ENCODE results near the gene SMARCD3.

The SMARCD3 gene

DNA sequence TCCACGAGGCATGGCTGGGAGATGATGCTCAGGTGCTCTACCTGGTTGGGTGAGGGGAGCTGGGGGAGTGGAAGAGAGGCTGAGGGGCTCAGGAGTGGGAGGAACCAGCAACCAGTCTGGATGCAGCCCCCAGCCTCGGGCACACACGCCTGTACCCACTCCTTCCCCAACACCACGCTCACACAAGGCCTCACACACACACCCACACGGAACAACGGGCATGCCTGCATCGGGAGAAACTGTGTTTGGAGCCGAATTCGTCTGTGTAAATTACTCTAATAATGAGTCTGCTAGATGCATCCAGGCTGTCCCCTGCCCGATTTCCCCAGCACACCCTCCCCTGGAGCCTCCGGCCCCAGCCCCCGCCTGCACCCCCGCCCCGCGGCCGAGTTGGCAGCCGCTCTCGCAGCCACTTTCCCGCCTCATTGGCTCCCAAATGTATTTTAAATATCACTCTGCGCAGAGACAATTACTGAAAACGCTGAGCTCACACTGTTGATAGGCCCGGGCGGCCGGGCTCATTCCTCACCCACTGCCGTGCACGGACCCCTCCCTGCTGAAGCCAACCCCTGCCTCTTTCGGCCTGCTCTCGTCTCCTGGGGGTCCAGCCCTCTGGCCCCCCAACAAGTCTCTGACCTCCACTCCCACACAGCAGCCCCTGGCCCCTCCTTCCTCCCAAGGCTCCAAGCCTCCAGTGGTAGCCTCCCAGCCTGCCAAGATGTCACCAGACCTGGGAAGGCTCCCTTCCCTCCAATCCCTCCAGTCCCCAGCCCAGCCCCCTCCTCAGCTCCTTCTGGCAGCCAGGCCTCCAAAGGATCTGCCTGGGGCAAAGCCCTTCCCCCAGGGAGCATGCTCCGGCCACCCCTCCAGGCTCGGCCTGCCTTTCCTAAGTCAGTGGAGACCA lies 49.3 kb downstream of the SMARCD3 start:
- Histone ChIP-seq H3K4me3 (ENCODE audit: low read length) (no peak overlapping the region), H3K9me3 (ENCODE audit: low read length) (no peaks in the 10 kb centered on the region), H3K27me3 (ENCODE audit: insufficient read depth, low read length) (peaks cover 58% of the 10 kb centered on the region), H3K4me1 (ENCODE audit: insufficient read depth, low read length) (no peaks in the 10 kb centered on the region), H2AFZ (ENCODE audit: low read depth, low read length) (no peak overlapping the region), H3K36me3 (ENCODE audit: insufficient read depth, low read length) (no peaks in the 10 kb centered on the region)

DNA sequence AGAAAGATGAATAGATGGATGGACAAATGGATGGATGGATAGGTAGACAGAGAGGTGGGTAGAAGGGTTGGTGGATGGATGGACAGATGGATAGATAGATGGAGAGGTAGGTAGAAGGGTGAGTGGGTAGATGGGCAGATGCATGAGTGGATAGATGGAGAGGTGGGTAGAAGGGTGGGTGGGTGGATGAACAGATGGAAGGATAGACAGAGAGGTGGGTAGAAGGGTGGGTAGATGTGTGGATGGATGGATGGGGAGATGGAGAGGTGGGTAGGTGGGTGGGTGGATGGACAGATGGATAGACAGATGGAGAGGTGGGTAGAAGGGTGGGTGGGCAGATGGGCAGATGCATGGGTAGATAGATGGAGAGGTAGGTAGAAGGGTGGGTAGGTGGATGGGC lies 50.6 kb downstream of the SMARCD3 start:
- no peaks in the 10 kb centered on the region for H3K9me3 ChIP-seq (ENCODE audit: low read length)
- peaks cover 52% of the 10 kb centered on the region for H3K27me3 ChIP-seq (ENCODE audit: insufficient read depth, low read length)
- H3K36me3 ChIP-seq (ENCODE audit: insufficient read depth, low read length), result no peaks in the 10 kb centered on the region
- H2AFZ ChIP-seq (ENCODE audit: low read depth, low read length), result no peak overlapping the region
- no peaks in the 10 kb centered on the region for H3K4me1 ChIP-seq (ENCODE audit: insufficient read depth, low read length)
- H3K4me3 ChIP-seq (ENCODE audit: low read length), result no peak overlapping the region

DNA sequence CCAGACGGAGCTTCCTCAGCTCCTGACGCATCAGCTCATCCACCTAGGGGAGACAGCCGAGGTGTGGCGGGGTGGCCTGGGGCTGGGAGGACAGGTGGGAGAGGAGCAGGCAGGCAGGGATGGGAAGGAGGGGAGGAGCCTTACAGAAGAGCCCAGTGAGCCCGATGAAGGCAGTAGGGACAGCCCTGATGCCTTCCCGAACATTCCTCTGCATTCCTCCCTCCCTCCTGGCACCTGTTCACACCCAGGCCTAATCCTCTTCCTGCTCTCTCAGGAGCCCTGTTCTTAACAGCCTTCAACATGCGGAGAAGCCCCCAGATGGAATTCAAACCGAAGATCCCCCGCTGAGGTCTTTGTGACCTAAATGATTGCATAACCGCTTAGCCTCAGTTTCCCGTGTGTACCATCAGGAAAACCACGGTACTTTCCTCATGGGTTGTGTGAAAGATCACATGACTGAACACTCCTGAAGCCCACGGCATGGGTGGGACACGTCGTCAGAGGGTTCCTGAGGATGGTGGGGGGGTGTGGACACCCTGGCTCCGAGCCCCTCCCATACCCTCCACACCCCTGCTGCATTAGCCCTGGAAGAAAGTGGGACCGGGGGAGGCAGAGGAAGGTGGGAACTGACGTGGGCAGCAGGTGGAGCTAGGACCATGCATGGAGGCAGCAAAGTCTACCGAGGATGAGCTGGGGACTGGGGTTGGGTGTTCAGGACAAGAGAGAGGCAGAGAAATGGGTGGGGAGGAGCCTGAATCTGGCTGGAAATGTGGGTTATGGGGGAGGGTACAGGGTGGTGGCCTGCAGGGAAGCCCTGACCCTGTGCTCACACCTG lies 52.7 kb downstream of the SMARCD3 start:
- H3K4me1 ChIP-seq (ENCODE audit: insufficient read depth, low read length), result no peaks in the 10 kb centered on the region
- peaks cover 52% of the 10 kb centered on the region for H3K27me3 ChIP-seq (ENCODE audit: insufficient read depth, low read length)
- no peak overlapping the region for H2AFZ ChIP-seq (ENCODE audit: low read depth, low read length)
- H3K9me3 ChIP-seq (ENCODE audit: low read length), result no peaks in the 10 kb centered on the region
- H3K36me3 ChIP-seq (ENCODE audit: insufficient read depth, low read length), result no peaks in the 10 kb centered on the region
- H3K4me3 ChIP-seq (ENCODE audit: low read length), result no peak overlapping the region

DNA sequence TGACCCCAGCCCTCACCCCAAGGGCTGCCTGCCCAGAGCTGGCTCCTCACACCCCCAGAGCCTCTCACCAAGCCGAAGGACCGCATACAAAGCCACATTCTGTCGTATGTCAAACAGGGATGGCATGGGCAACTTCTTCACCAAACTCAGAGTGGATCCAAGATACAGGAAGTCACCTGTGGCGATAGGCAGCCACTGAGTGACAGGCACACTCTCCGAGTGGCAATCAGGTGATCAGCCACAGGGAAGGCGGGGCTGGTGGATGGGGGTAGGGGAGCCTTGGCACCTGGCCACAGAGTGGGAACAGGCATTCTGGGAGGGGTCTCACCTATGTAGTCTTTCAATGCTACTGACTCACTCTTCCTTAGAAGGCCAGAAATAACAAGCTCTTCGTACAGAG lies 54.3 kb downstream of the SMARCD3 start:
- H3K9me3 ChIP-seq (ENCODE audit: low read length), result no peaks in the 10 kb centered on the region
- no peak overlapping the region for H3K4me3 ChIP-seq (ENCODE audit: low read length)
- H3K27me3 ChIP-seq (ENCODE audit: insufficient read depth, low read length), result peaks cover 56% of the 10 kb centered on the region
- no peaks in the 10 kb centered on the region for H3K4me1 ChIP-seq (ENCODE audit: insufficient read depth, low read length)
- H3K36me3 ChIP-seq (ENCODE audit: insufficient read depth, low read length), result no peaks in the 10 kb centered on the region
- no peak overlapping the region for H2AFZ ChIP-seq (ENCODE audit: low read depth, low read length)

- H2AFZ ChIP-seq (ENCODE audit: low read depth, low read length), result no peak overlapping the region
- H3K27me3 ChIP-seq (ENCODE audit: insufficient read depth, low read length), result peaks cover 59% of the 10 kb centered on the region
- H3K36me3 ChIP-seq (ENCODE audit: insufficient read depth, low read length), result no peaks in the 10 kb centered on the region
- no peaks in the 10 kb centered on the region for H3K9me3 ChIP-seq (ENCODE audit: low read length)
- no peak overlapping the region for H3K4me3 ChIP-seq (ENCODE audit: low read length)
- no peaks in the 10 kb centered on the region for H3K4me1 ChIP-seq (ENCODE audit: insufficient read depth, low read length)
These were observed 55.1 kb downstream of the SMARCD3 start for GRCh38 chr7:151193203-151193978.

DNA sequence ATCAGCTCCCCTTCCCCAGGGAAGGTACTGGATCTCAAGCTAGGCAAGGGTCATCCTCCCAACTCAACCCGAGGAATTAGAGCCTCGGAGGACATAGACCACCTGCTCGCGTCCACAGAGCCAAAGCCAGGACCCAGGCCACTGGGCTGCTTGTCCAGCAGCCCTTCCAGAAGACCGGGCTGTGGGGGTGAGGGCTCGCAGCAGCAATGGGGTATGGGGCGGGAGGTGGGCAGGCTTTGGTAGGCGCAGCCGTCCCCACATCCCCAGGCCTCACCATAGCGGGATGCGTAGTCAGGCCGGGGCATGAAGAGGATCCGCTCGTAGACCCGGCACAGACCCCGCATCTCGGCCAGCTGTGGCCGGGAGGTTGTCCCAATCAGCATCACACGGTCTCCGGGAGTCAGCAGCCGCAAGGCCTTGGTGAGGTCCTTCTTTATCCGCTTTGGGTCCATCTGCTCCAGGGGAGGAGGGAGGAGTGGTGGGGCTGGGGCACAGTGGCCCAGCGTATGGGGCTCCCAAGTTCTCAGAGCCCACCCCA lies 56.4 kb downstream of the SMARCD3 start:
- peaks cover 53% of the 10 kb centered on the region for H3K27me3 ChIP-seq (ENCODE audit: insufficient read depth, low read length)
- H3K4me1 ChIP-seq (ENCODE audit: insufficient read depth, low read length), result no peaks in the 10 kb centered on the region
- H3K9me3 ChIP-seq (ENCODE audit: low read length), result no peaks in the 10 kb centered on the region
- H2AFZ ChIP-seq (ENCODE audit: low read depth, low read length), result no peak overlapping the region
- H3K36me3 ChIP-seq (ENCODE audit: insufficient read depth, low read length), result no peaks in the 10 kb centered on the region
- no peak overlapping the region for H3K4me3 ChIP-seq (ENCODE audit: low read length)

GRCh38 chr7:151191544-151191943 lies 57.0 kb downstream of the SMARCD3 start:
- Histone ChIP-seq H3K9me3 (ENCODE audit: low read length) (no peaks in the 10 kb centered on the region), H2AFZ (ENCODE audit: low read depth, low read length) (no peak overlapping the region), H3K4me1 (ENCODE audit: insufficient read depth, low read length) (no peaks in the 10 kb centered on the region), H3K4me3 (ENCODE audit: low read length) (no peak overlapping the region), H3K36me3 (ENCODE audit: insufficient read depth, low read length) (no peaks in the 10 kb centered on the region), H3K27me3 (ENCODE audit: insufficient read depth, low read length) (peaks cover 52% of the 10 kb centered on the region)

- no peaks in the 10 kb centered on the region for H3K9me3 ChIP-seq (ENCODE audit: low read length)
- H3K36me3 ChIP-seq (ENCODE audit: insufficient read depth, low read length), result no peaks in the 10 kb centered on the region
- H3K4me1 ChIP-seq (ENCODE audit: insufficient read depth, low read length), result no peaks in the 10 kb centered on the region
- H3K4me3 ChIP-seq (ENCODE audit: low read length), result no peak overlapping the region
- no peak overlapping the region for H2AFZ ChIP-seq (ENCODE audit: low read depth, low read length)
- peaks cover 39% of the 10 kb centered on the region for H3K27me3 ChIP-seq (ENCODE audit: insufficient read depth, low read length)
These were observed 59.5 kb downstream of the SMARCD3 start for GRCh38 chr7:151189038-151189437.

All from neuron (in vitro differentiated cells).